Measurements from ENCODE around the gene GALNS. TPM values are rescaled to one million over a fixed set of nuclear protein-coding genes. Genes with fewer than 3 reads are reported as not detected.
"Not testable (repeated sequence)": the region's sequence is repeated elsewhere in the genome, so short reads cannot be mapped to it uniquely, and the experiment has no call there.

Gene GALNS
- polyA plus RNA-seq, 3 donors = 25.2 to 28.3 (median 27.5) TPM

- DNase-seq = no peak
Observed at GRCh38 chr16:88839745-88840599, 16.8 kb downstream of the GALNS start.

- DNase-seq = no peak
Observed at GRCh38 chr16:88839026-88839529, 17.7 kb downstream of the GALNS start.

DNA sequence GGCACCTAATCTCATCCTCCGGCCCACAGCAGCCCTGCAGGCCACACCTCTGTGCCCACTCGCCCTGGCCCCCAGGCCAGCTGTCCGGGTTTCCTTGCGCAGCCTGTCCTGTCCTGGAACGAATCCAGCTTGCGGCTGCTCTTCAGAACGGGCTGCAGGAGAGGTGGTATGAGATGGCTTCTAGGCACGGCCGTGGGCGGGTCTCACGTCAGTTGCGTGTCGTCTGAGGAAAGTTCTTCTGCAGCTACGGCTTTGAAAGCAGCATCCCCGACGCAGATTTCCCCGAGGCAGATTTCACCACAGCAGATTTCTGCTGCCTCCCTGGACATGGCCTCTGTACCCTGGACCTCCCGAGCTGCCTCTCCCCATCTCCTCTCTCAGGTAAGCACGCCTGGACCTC lies 18.2 kb downstream of the GALNS start:
- DNase-seq = no peak

DNA sequence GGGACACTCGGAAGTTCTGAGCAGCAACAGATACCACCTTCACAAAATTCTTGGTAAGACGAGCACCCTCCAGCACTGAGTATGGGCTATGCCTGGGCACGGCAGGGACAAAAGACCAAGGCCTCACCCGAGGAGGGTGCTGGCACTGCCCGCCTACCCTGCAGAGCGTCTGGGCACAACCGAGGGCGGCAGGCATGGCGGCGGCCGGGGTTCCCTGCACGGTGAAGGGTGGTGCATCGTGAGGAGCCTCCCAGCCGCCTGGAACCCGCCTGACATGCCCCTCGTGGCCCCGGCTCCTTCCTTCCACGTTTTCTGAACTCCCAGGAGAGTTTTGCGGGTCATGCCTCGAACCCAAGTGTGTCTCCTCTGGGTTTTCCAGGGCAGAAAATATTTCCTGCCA lies 18.9 kb downstream of the GALNS start:
- no peak for DNase-seq

DNA sequence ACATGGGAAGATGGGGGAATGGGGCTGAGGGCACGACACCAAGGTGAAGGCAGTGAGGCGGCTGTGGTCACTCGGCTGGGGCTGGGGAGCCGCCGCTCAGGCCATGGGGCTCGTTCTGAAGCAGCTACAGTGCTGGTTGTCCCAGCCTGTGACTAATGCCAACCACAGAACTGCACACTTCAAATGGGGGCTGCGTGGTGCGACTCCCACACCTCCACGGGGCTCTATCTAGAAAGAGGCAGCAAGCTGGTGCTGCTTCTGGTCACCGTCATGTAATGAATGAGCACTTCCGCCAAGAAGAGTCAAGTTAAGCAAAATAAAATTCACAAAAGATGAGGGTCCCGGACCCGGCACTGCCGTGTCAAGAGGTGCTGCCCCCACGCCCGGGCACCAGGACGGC lies 20.0 kb downstream of the GALNS start:
- DNase-seq = no peak

- no peak for DNase-seq
Observed at GRCh38 chr16:88835818-88836217, 20.9 kb downstream of the GALNS start.

- DNase-seq = no peak
Observed at GRCh38 chr16:88835383-88835782, 21.4 kb downstream of the GALNS start.

DNA sequence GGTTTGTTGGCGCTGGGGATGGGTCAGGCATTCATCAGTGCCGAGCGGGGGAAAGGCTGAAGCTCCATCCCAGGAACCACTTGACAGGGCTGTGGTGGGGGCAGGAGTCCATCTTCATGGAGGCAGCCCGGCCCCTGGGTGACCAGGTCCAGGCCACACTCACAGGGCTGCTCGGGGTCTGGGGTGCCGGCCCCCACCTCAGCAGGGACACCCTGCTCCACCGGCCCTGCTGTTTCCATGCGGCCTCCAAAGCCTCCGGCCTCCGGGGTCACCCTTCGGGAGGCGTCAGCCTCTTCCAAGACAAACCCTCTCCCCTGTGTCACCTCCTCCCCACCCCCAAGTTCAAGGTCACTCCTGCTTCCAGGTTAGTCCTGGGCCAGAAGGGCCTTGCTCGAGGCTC lies 22.1 kb downstream of the GALNS start:
- no peak for DNase-seq

- DNase-seq = no peak
Observed at GRCh38 chr16:88833086-88833485, 23.7 kb downstream of the GALNS start.

DNA sequence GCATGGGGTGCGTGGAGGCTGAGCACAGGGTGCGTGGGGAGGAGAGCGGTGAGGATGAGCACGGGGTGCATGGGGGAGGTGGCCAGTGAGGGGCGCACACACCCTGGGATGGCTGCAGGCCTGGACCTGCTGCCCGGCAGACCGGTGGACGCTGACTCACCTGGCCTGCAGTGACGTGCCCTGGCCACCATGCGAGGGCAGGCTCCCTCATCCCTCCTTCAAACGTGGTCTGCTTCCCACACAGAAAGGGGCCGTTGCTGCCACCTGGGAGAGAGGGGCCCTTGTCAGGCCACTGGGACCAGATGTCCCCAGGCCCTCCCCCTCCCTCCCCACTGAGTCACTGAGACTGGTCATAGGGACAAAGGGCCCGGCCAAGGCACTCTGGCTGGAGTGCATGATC lies 24.9 kb downstream of the GALNS start:
- no peak for DNase-seq

GRCh38 chr16:88830783-88831182 lies 26.0 kb downstream of the GALNS start:
- DNase-seq = no peak

DNA sequence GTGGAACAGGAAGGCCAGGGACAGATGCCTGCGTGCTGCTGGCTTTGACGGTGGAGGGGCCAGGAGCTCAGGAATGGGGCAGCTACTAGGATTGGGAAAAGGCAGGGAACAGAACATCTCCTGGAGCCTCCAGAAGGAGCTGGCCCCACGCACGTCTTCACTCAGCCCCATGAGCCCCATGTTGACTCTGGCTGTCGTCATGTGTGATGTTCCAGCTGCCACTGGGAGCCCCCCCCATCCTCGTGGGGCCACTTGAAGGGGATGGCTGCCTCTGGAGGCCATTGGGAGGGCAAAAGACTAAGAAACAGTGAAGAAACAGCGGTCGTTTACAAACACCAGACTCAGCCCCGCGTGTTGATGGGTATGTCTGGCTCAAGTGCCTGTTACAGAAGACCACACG lies 26.5 kb downstream of the GALNS start:
- DNase-seq = peak; percentile 57

- DNase-seq = no peak
Observed at GRCh38 chr16:88828711-88829110, 28.0 kb downstream of the GALNS start.

DNA sequence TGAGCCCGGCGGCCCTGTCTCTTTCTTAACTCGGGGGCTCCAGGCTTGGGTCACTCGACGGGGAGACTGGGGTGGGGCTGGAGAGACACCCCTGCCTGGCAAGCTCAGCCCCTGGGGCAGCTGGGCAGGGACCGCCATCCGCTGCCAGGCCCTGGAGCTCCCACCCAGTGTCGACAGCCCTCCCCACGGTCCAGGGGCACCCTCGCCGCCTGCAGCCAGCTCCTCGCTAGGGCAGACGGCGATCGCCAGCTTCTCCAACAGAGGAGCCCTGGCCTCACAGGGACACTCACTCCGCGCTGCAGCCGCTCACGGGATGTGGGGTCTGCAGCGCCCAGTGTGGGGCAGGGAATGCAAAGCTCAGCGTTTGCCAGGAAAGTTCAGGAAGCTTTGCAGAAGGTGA lies 29.0 kb downstream of the GALNS start:
- DNase-seq = no peak

DNA sequence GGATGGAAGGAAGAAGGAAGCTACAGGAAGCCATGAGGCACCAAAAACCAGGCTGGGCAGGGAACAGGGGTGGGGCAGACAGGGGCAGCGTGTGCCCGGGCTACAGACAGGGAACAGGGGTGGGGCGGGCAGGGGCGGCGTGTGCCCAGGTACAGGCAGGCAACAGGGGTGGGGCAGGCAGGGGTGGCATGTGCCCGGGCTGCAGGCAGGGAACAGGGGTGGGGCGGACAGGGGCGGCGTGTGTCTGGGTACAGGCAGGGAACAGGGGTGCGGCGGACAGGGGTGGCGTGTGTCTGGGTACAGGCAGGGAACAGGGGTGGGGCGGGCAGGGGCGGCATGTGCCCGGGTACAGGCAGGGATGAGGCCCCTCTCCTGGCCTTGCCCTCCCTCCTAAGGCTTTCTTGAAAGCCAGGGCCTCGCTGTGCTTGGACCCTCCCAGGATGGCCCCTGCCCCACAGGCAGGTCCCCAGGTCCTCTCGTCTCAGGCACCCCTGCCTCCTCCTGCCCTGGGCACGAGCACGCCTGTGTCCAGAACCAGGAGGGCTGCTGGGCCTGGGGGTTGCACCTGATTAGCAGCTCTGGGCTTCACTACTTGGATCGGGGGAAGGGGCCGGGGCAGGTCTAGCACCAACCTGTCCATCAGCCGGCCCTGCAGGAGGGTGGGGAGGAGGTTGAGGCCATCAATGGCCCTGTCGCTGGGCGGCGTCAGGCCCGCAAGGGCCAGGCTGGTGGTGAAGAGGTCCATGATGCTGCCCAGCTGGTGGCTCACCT lies 30.5 kb downstream of the GALNS start:
- DNase-seq = no peak

DNA sequence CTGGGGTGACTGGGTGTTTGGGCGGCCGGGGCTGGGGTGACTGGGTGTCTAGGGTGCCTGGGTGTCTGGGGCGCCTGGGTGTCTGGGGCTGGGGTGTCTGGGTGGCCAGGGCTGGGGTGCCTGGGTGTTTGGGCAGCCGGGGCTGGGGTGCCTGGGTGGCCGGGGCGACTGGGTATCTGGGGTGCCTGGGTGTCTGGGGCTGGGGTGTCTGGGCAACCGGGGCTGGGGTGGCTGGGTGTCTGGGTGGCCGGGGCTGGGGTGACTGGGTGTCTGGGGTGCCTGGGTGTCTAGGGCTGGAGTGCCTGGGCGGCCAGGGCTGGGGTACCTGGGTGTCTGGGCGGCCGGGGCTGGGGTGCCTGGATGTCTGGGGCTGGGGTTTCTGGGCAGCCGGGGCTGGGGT lies 31.6 kb downstream of the GALNS start:
- DNase-seq = no peak

DNA sequence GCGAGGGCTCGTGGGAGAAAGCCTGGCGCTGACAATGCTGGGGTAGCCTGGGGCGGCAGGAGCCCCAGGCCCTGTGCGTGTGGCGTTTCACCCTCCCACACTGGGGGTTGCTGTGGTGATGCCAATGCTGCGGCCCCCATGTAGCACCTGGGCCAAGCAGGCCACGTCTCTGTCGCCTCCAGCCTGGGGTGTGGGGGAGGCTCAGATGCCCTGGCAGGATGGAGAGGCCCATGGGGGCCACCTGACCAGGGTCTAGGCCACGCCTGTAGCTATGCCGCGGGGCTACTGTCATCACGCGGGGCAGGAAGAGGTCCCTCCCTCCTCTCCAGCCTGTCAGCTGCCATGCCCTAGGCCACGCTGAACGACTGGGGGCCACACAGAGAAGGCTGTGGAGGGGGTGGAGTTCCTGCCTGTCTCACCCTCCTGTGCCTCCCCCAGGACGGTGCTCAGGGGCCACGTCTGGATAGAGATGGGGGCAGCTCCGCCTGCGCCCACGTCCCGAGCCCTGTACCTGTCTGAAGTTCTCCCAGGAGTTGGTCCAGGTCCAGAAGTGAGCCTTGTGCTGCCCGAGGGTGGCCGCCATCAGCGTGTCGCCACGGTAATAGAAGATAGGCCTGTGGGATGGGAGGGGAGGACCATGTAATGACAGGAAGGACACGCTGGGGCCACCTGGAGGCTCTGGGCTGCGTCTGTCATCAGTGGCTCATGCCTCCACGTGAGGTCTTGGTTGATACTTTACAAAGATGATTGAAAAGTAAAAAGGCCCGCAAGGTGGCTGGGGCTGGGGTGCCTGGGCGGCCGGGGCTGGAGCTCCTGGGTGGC lies 32.3 kb downstream of the GALNS start:
- DNase-seq = no peak

DNA sequence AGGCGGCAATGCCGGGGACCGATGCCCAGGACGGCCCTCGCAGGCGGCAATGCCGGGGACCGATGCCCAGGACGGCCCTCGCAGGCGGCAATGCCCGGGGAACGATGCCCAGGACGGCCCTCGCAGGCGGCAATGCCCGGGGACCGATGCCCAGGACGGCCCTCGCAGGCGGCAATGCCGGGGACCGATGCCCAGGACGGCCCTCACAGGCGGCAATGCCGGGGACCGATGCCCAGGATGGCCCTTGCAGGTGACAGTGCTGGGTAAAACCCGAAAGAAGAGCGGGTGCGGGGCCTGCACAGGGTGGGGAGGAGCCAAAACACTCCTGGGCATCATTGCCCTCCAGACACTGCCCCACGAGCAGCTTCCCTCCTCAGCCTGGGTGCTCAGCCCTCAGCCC lies 33.1 kb downstream of the GALNS start:
- not testable (repeated sequence) for DNase-seq

GRCh38 chr16:88822281-88823040 lies 34.3 kb downstream of the GALNS start:
- DNase-seq = no peak

DNA sequence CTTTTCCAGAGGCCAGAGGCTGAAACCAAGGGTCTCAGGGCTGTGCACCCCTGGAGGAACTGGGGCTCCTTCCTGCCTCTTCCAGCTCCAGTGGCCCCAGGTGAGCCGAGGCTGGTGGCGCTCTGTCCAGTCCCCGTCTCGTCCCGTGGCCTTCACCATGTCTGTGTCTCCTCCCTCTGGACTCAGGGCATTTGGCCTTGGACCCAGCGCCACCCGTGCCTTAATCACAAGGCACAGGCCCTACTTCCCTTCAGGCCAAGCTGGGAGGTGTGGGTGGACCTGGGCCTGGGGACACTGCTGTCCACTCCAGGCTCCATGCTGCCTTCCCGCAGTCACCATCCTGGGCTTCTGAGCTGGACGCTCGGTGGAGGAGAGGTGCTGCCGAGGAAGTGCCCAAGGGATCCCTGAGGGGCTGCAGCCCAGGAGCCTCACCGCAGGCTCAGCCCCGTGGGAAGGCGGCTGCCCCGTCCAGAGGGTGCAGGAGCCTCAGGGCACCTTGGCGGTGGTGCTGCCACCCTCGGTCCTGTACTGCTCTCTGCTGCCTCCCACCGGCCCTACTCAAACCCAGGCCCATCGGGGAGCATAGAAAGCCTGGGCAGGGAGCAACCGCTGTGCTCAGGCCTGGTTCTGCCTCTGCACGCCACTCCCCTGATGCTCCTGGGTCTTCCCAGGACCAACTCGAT lies 35.4 kb downstream of the GALNS start:
- DNase-seq = no peak

Measured in renal pelvis (tissue), 4 donors.